GM21447 (cell line): Measurements from ENCODE around the gene NTHL1.

Source experiments
- ATAC-seq: cut with Tn5 transposase; IDR thresholded peaks from one replicate; pipeline ENCODE4 v1.9.1; 2021; ENCODE audit not compliant: unreplicated experiment

Gene NTHL1

GRCh38 chr16:2084895-2085625 is 37.4 kb upstream of the NTHL1 start:
- no peak for ATAC-seq

- ATAC-seq: no peak
Measured at GRCh38 chr16:2083876-2084780, 36.5 kb upstream of the NTHL1 start.

GRCh38 chr16:2083409-2083808 is 35.8 kb upstream of the NTHL1 start:
- no peak for ATAC-seq

- ATAC-seq: no peak
Measured at GRCh38 chr16:2082983-2083364, 35.3 kb upstream of the NTHL1 start.

- no peak for ATAC-seq
Measured at GRCh38 chr16:2082171-2082982, 34.7 kb upstream of the NTHL1 start.

GRCh38 chr16:2081201-2082084 is 33.8 kb upstream of the NTHL1 start:
- no peak for ATAC-seq

- no peak for ATAC-seq
Measured at GRCh38 chr16:2079991-2080390, 32.4 kb upstream of the NTHL1 start.

- ATAC-seq: no peak
Measured at GRCh38 chr16:2079311-2079800, 31.7 kb upstream of the NTHL1 start.

- no peak for ATAC-seq
Measured at GRCh38 chr16:2078691-2079090, 31.1 kb upstream of the NTHL1 start.

- no peak for ATAC-seq
Measured at GRCh38 chr16:2078096-2078495, 30.5 kb upstream of the NTHL1 start.

GRCh38 chr16:2077696-2078095 is 30.1 kb upstream of the NTHL1 start:
- ATAC-seq: no peak

GRCh38 chr16:2077016-2077415 is 29.4 kb upstream of the NTHL1 start:
- ATAC-seq: no peak

GRCh38 chr16:2076072-2076865 is 28.6 kb upstream of the NTHL1 start:
- no peak for ATAC-seq

GRCh38 chr16:2075631-2076030 is 28.0 kb upstream of the NTHL1 start:
- ATAC-seq: no peak

- ATAC-seq: no peak
Measured at GRCh38 chr16:2074071-2074470, 26.4 kb upstream of the NTHL1 start.

- no peak for ATAC-seq
Measured at GRCh38 chr16:2072926-2073325, 25.3 kb upstream of the NTHL1 start.

GRCh38 chr16:2071454-2072202 is 24.0 kb upstream of the NTHL1 start:
- no peak for ATAC-seq

- no peak for ATAC-seq
Measured at GRCh38 chr16:2070576-2071453, 23.2 kb upstream of the NTHL1 start.
